Activated CD4-positive, alpha-beta T cell treated with anti-CD3 and anti-CD28 coated beads for 36 hours (primary cell): ENCODE results near the gene RAI14. TPM values are rescaled to one million over a fixed set of nuclear protein-coding genes. Genes with fewer than 3 reads are reported as not detected.
A peak's percentile ranks its signal among the peaks of the same experiment; 100 is the strongest.

Experiments used
- ATAC-seq: fragments of 200-7000 bp; cut with Tn5 transposase; one replicate; pipeline ENCODE4 v1.10.0; 2021; ENCODE audit warnings: mild to moderate bottlenecking, moderate library complexity
- CTCF ChIA-PET: fragments of 350-600 bp; sonication (Branson Sonifier 250); formaldehyde crosslinking; loops from one replicate; lab custom pipeline; 2021; ENCODE audit warnings: antibody characterized with exemption; lab: Charles Lee
- POLR2A ChIA-PET: fragments of 350-600 bp; sonication (Branson Sonifier 250); formaldehyde crosslinking; loops from one replicate; lab custom pipeline; 2021; ENCODE audit warnings: antibody characterized with exemption, inconsistent platforms; lab: Charles Lee
- DNase-seq: peaks from one replicate; pipeline ENCODE4 v3.0.0-alpha.2; 2020
- H3K27ac Mint-ChIP-seq: one replicate; pipeline ENCODE4 v1.8.0; 2021; ENCODE audit warnings: mixed read lengths
- H3K27me3 Mint-ChIP-seq: one replicate; pipeline ENCODE4 v1.8.0; 2021; ENCODE audit warnings: mixed read lengths
- H3K36me3 Mint-ChIP-seq: one replicate; pipeline ENCODE4 v1.8.0; 2021; ENCODE audit warnings: low read depth, mixed read lengths
- H3K4me1 Mint-ChIP-seq: one replicate; pipeline ENCODE4 v1.8.0; 2021; ENCODE audit warnings: mixed read lengths
- H3K4me3 Mint-ChIP-seq: one replicate; pipeline ENCODE4 v1.8.0; 2021; ENCODE audit warnings: mild to moderate bottlenecking, moderate library complexity, mixed read lengths
- H3K9me3 Mint-ChIP-seq: one replicate; pipeline ENCODE4 v1.8.0; 2021; ENCODE audit warnings: low read depth, mixed read lengths
- intact Hi-C, 2 experiments: fragments of 100-400 bp; cut with DNase I in 1 of 2; cut with micrococcal nuclease in 1 of 2; formaldehyde crosslinking; loops; one replicate each; pipeline versions ENCODE4 v1.14.2 to v1.15.1; 2022 to 2024; cut with DNase I, micrococcal nuclease
- total RNA-seq, 2 experiments: library from RNA; stranded (reverse); gene quantifications; one replicate each; pipeline ENCODE4 v1.2.3, GENCODE V29; 2021

The RAI14 gene
- total RNA-seq, 2 experiments from 2014 or later, result 4.5 to 7.1 TPM

GRCh38 chr5:34651791-34652190 lies 4.3 kb upstream of the RAI14 start:
- ATAC-seq (no peak), DNase-seq (no peak)
- peaks cover 3% of the 10 kb centered on the region for H3K36me3 Mint-ChIP-seq
- ChIA-PET CTCF (no interaction called here), POLR2A (no interaction called here)
- intact Hi-C loops, result no loop called here
- H3K27me3 Mint-ChIP-seq, result peaks cover 23% of the 10 kb centered on the region
- H3K27ac Mint-ChIP-seq, result no peak overlapping the region
- H3K4me3 Mint-ChIP-seq, result no peak overlapping the region
- no peaks in the 10 kb centered on the region for H3K9me3 Mint-ChIP-seq
- H3K4me1 Mint-ChIP-seq, result peaks cover 9% of the 10 kb centered on the region

GRCh38 chr5:34652466-34652865 lies 3.7 kb upstream of the RAI14 start:
- CTCF ChIA-PET, result no interaction called here
- ATAC-seq, result no peak
- POLR2A ChIA-PET, result no interaction called here
- intact Hi-C loops, result no loop called here
- H3K27me3 Mint-ChIP-seq, result peaks cover 22% of the 10 kb centered on the region
- H3K36me3 Mint-ChIP-seq, result peaks cover 3% of the 10 kb centered on the region
- H3K4me3 Mint-ChIP-seq, result no peak overlapping the region
- peaks cover 12% of the 10 kb centered on the region for H3K4me1 Mint-ChIP-seq
- no peak overlapping the region for H3K27ac Mint-ChIP-seq
- DNase-seq, result no peak
- no peaks in the 10 kb centered on the region for H3K9me3 Mint-ChIP-seq

GRCh38 chr5:34652914-34653313 lies 3.2 kb upstream of the RAI14 start:
- CTCF ChIA-PET, result no interaction called here
- peaks cover 3% of the 10 kb centered on the region for H3K36me3 Mint-ChIP-seq

GRCh38 chr5:34653708-34654107 lies 2.4 kb upstream of the RAI14 start:
- no peak overlapping the region for H3K27ac Mint-ChIP-seq
- DNase-seq, result no peak
- peaks cover 16% of the 10 kb centered on the region for H3K4me1 Mint-ChIP-seq
- no peaks in the 10 kb centered on the region for H3K9me3 Mint-ChIP-seq
- H3K36me3 Mint-ChIP-seq, result peaks cover 3% of the 10 kb centered on the region
- H3K4me3 Mint-ChIP-seq, result no peak overlapping the region
- POLR2A ChIA-PET, result no interaction called here
- ATAC-seq, result no peak
- H3K27me3 Mint-ChIP-seq, result peaks cover 25% of the 10 kb centered on the region
- CTCF ChIA-PET, result no interaction called here
- intact Hi-C loops, result no loop called here

More at GRCh38 chr5:34652914-34653313, 3.2 kb upstream of the RAI14 start:
- peaks cover 27% of the 10 kb centered on the region for H3K27me3 Mint-ChIP-seq
- no peak overlapping the region for H3K4me3 Mint-ChIP-seq
- H3K4me1 Mint-ChIP-seq, result peaks cover 16% of the 10 kb centered on the region
- intact Hi-C loops, result no loop called here
- no peak for DNase-seq
- no peak for ATAC-seq
- no peak overlapping the region for H3K27ac Mint-ChIP-seq
- no peaks in the 10 kb centered on the region for H3K9me3 Mint-ChIP-seq
- POLR2A ChIA-PET, result no interaction called here

- Mint-ChIP-seq H3K27ac (peak overlapping the region; percentile 85), H3K4me3 (peak overlapping the region; percentile 83), H3K4me1 (peaks cover 16% of the 10 kb centered on the region), H3K36me3 (peaks cover 3% of the 10 kb centered on the region), H3K9me3 (no peaks in the 10 kb centered on the region), H3K27me3 (peaks cover 29% of the 10 kb centered on the region)
- DNase-seq (peak; percentile 44), ATAC-seq (peak; percentile 84)
- intact Hi-C loops, result loop anchor here in 1 of 2 experiments (5.0 kb wide), 1 partner anchor 262 kb away; the partner anchor contains the start of genes BRIX1 and RAD1
- POLR2A ChIA-PET, result no interaction called here
- CTCF ChIA-PET, result interaction anchor here (0.5 to 1.1 kb wide), 5 partner anchors 97 to 158 kb away, joined by 3 to 5 read pairs (median 3); no protein-coding TSS in a partner anchor
These were observed 655 bp upstream of the RAI14 start for GRCh38 chr5:34655354-34655991.

- H3K4me1 Mint-ChIP-seq, result peaks cover 16% of the 10 kb centered on the region
- H3K27ac Mint-ChIP-seq, result no peak overlapping the region
- CTCF ChIA-PET, result no interaction called here
- POLR2A ChIA-PET, result interaction anchor here (0.8 kb wide), 1 partner anchor 273 kb away, joined by 3 read pairs; the partner anchor contains the start of gene DNAJC21
- peak; percentile 38 for DNase-seq
- peaks cover 37% of the 10 kb centered on the region for H3K27me3 Mint-ChIP-seq
- H3K4me3 Mint-ChIP-seq, result peak overlapping the region; percentile 61
- no peak for ATAC-seq
- H3K9me3 Mint-ChIP-seq, result no peaks in the 10 kb centered on the region
- H3K36me3 Mint-ChIP-seq, result peaks cover 3% of the 10 kb centered on the region
- intact Hi-C loops, result loop anchor here (2.0 to 5.0 kb wide), 2 partner anchors 182 to 261 kb away; partner anchors contain the start of genes TTC23L (in 2 of the 2), BRIX1 (in 1 of the 2) and RAD1 (in 1 of the 2)
These were observed 659 bp downstream of the RAI14 start for GRCh38 chr5:34656700-34657273.

- peaks cover 16% of the 10 kb centered on the region for H3K4me1 Mint-ChIP-seq
- DNase-seq, result no peak
- ChIA-PET POLR2A (no interaction called here), CTCF (no interaction called here)
- H3K36me3 Mint-ChIP-seq, result peaks cover 3% of the 10 kb centered on the region
- intact Hi-C loops, result loop anchor here (2.0 to 5.0 kb wide), 2 partner anchors 181 to 260 kb away; partner anchors contain the start of genes TTC23L (in 2 of the 2), BRIX1 (in 1 of the 2) and RAD1 (in 1 of the 2)
- ATAC-seq, result no peak
- H3K4me3 Mint-ChIP-seq, result peak overlapping the region; percentile 61
- H3K27me3 Mint-ChIP-seq, result peaks cover 40% of the 10 kb centered on the region
- no peaks in the 10 kb centered on the region for H3K9me3 Mint-ChIP-seq
- peak overlapping the region; percentile 27 for H3K27ac Mint-ChIP-seq
These were observed 1.3 kb downstream of the RAI14 start for GRCh38 chr5:34657274-34657921.

- ATAC-seq (no peak), DNase-seq (no peak)
- ChIA-PET CTCF (no interaction called here), POLR2A (no interaction called here)
- H3K4me1 Mint-ChIP-seq, result peaks cover 16% of the 10 kb centered on the region
- H3K4me3 Mint-ChIP-seq, result peak overlapping the region; percentile 61
- intact Hi-C loops, result loop anchor here (2.0 to 5.0 kb wide), 2 partner anchors 181 to 259 kb away; partner anchors contain the start of genes TTC23L (in 2 of the 2), BRIX1 (in 1 of the 2) and RAD1 (in 1 of the 2)
- H3K27ac Mint-ChIP-seq, result no peak overlapping the region
- peaks cover 38% of the 10 kb centered on the region for H3K27me3 Mint-ChIP-seq
- peaks cover 3% of the 10 kb centered on the region for H3K36me3 Mint-ChIP-seq
- no peaks in the 10 kb centered on the region for H3K9me3 Mint-ChIP-seq
These were observed 1.9 kb downstream of the RAI14 start for GRCh38 chr5:34657988-34658387.

GRCh38 chr5:34659168-34659567 lies 3.0 kb downstream of the RAI14 start:
- no peak overlapping the region for H3K27ac Mint-ChIP-seq
- ChIA-PET CTCF (interaction anchor here (0.7 kb wide), 1 partner anchor 29 kb away, joined by 3 read pairs; no protein-coding TSS in a partner anchor), POLR2A (no interaction called here)
- no peaks in the 10 kb centered on the region for H3K9me3 Mint-ChIP-seq
- no peak overlapping the region for H3K4me3 Mint-ChIP-seq
- intact Hi-C loops, result loop anchor here in 1 of 2 experiments (5.0 kb wide), 1 partner anchor 258 kb away; the partner anchor contains the start of genes BRIX1 and RAD1
- DNase-seq (no peak), ATAC-seq (no peak)
- peaks cover 3% of the 10 kb centered on the region for H3K36me3 Mint-ChIP-seq
- H3K4me1 Mint-ChIP-seq, result peaks cover 16% of the 10 kb centered on the region
- H3K27me3 Mint-ChIP-seq, result peaks cover 37% of the 10 kb centered on the region

- CTCF ChIA-PET, result interaction anchor here (1.1 kb wide), 1 partner anchor 192 kb away, joined by 3 read pairs; no protein-coding TSS in a partner anchor
- POLR2A ChIA-PET, result no interaction called here
These were observed 4.3 kb downstream of the RAI14 start for GRCh38 chr5:34660444-34660843.

GRCh38 chr5:34663771-34664496 lies 7.8 kb downstream of the RAI14 start:
- intact Hi-C loops, result no loop called here
- H3K4me1 Mint-ChIP-seq, result no peaks in the 10 kb centered on the region
- no peak for DNase-seq
- no peak for ATAC-seq
- CTCF ChIA-PET, result interaction anchor here (0.5 kb wide), 1 partner anchor 236 kb away, joined by 3 read pairs; no protein-coding TSS in a partner anchor
- H3K4me3 Mint-ChIP-seq, result no peak overlapping the region
- H3K27ac Mint-ChIP-seq, result no peak overlapping the region
- peaks cover 13% of the 10 kb centered on the region for H3K27me3 Mint-ChIP-seq
- no peaks in the 10 kb centered on the region for H3K9me3 Mint-ChIP-seq
- POLR2A ChIA-PET, result no interaction called here
- no peaks in the 10 kb centered on the region for H3K36me3 Mint-ChIP-seq

More at GRCh38 chr5:34660444-34660843, 4.3 kb downstream of the RAI14 start:
- intact Hi-C loops, result no loop called here
- H3K36me3 Mint-ChIP-seq, result peaks cover 3% of the 10 kb centered on the region
- peaks cover 12% of the 10 kb centered on the region for H3K4me1 Mint-ChIP-seq
- no peak overlapping the region for H3K4me3 Mint-ChIP-seq
- H3K27ac Mint-ChIP-seq, result no peak overlapping the region
- DNase-seq, result no peak
- H3K27me3 Mint-ChIP-seq, result peaks cover 28% of the 10 kb centered on the region
- H3K9me3 Mint-ChIP-seq, result no peaks in the 10 kb centered on the region
- ATAC-seq, result no peak
